Melanocyte of skin (primary cell): ENCODE measurements around the gene RPP25. TPM values are rescaled to one million over a fixed set of nuclear protein-coding genes. Genes with fewer than 3 reads are reported as not detected.

Experiments used
- small RNA-seq, 2 donors: library from RNA; depleted of rRNA; stranded (forward); fragments of <200 nt; gene quantifications; one replicate each; pipeline ENCODE3, GENCODE V24; 2012
- total RNA-seq, 2 donors: library from RNA; depleted of rRNA; stranded (reverse); fragments of >200 nt; gene quantifications; 2 replicates each; pipeline ENCODE4 v1.2.3, GENCODE V29; 2012

RPP25 gene
- total RNA-seq, result 10 to 100 TPM; 29.6 to 67.3 TPM

GRCh38 chr15:74956648-74957475, at the start of gene RPP25:
RPP25 (minus strand) TSS chr15:74956772; CDS start chr15:74956583, 189 bp downstream.

GRCh38 chr15:74995182-74995778, 38.7 kb upstream of the RPP25 start, which contains the start of gene SCAMP5:
SCAMP5 (plus strand) TSS chr15:74995563; CDS start chr15:75011840, 16,277 bp downstream.

GRCh38 chr15:74937590-74938371, 18.8 kb downstream of the RPP25 start, which contains the start of gene COX5A:
COX5A (minus strand) TSS chr15:74938073; CDS start chr15:74938014, 59 bp downstream.

GRCh38 chr15:74906450-74907162, 50.0 kb downstream of the RPP25 start, which contains the start of gene FAM219B:
FAM219B (minus strand) TSS chr15:74906851; CDS start chr15:74906800, 51 bp downstream.

Small RNA genes lying within 50 kb of the gene (small RNA-seq; reads per million reads assigned to genes)
- 0 reads per million in 2 donors for gene RF00019

Other genes starting within 250 kb of the RPP25 start
- 1 to 10 TPM; 1.3 to 8.6 TPM for gene CYP1A1, start 231.2 kb downstream of the RPP25 start, total RNA-seq
- under 1 TPM in 1 of 2 donors, not detected in 1; under 0.01 TPM for gene CYP1A2, start 207.9 kb downstream of the RPP25 start, total RNA-seq
- gene CSK, start 174.7 kb downstream of the RPP25 start, total RNA-seq, result 10 to 100 TPM; 32.0 to 84.6 TPM
- under 1 TPM in 1 of 2 donors, not detected in 1; under 0.01 TPM for gene LMAN1L, start 143.9 kb downstream of the RPP25 start, total RNA-seq
- gene CPLX3, start 130.1 kb downstream of the RPP25 start, total RNA-seq, result not detected
- 10 to 100 TPM; 38.0 to 44.0 TPM for gene ULK3, start 113.6 kb downstream of the RPP25 start, total RNA-seq
- 10 to 100 TPM; 28.3 to 33.4 TPM for gene SCAMP2, start 83.4 kb downstream of the RPP25 start, total RNA-seq
- gene MPI, start 66.7 kb downstream of the RPP25 start, total RNA-seq, result 10 to 100 TPM; 43.4 to 43.6 TPM
- 10 to 100 TPM; 31.6 to 43.0 TPM for gene FAM219B, start 49.9 kb downstream of the RPP25 start, total RNA-seq
- gene COX5A, start 18.7 kb downstream of the RPP25 start, total RNA-seq, result 10 to 100 TPM; 59.5 to 71.3 TPM
- gene SCAMP5, start 38.8 kb upstream of the RPP25 start, total RNA-seq, result 10 to 100 TPM in 1 of 2 donors, 1 to 10 TPM in 1; 10.0 to 10.3 TPM
- gene PPCDC, start 66.8 kb upstream of the RPP25 start, total RNA-seq, result 10 to 100 TPM; 14.8 to 19.6 TPM
- gene C15orf39, start 245.1 kb upstream of the RPP25 start, total RNA-seq, result 10 to 100 TPM; 11.7 to 17.0 TPM